Measurements from ENCODE around the gene RXRG.

GRCh38 chr1:165487921-165488320 lies 43.0 kb upstream of the RXRG start:
- TF ChIP-seq EZH2 (IDR thresholded peaks at IDR 0.05; ENCODE audit: low read length, missing control alignments) (no peak), CTCF (conservative IDR thresholded peaks at IDR 0.05 in 1 of 2, IDR thresholded peaks at IDR 0.05 in 1 of 2; ENCODE audit: low read depth in 1 of 2, low read length in 2 of 2) (no peak)

Data from fibroblast of lung (primary cell).